HG02885 (cell line): ENCODE results near the gene GNGT2.
A peak's percentile ranks its signal among the peaks of the same experiment; 100 is the strongest.
"Not testable (repeated sequence)": the region's sequence is repeated elsewhere in the genome, so short reads cannot be mapped to it uniquely, and the experiment has no call there.

Experiments
- ATAC-seq: cut with Tn5 transposase; IDR thresholded peaks from one replicate; pipeline ENCODE4 v1.9.1; 2021; ENCODE audit warnings: mild to moderate bottlenecking; ENCODE audit not compliant: unreplicated experiment, poor library complexity

The GNGT2 gene

GRCh38 chr17:49213399-49213798 lies 3.0 kb upstream of the GNGT2 start:
- ATAC-seq = no peak

DNA sequence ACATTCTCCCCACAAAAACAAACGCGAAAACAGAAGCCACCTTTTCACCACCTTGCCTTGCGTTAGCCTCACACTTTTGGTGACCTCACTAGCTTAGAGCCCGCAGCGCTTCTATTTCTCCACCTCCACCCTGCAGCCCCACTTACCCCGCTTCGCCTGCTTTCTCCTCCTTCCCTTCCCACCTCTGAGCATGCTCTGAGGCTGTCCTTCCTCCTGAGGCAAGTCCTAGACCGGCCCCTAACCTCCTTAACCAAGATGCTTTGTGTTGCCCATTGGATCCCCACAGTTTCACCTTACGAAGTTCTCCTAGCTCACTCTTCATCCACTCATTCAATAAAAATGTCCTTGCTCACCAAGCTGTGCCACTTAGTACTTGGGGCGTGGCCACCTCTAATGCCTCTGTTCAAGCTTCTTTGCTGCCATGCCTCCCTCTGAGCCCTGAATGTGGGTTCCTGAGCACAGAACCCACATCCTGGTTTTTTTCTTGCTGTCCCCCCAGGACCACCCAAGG lies 1.3 kb downstream of the GNGT2 start:
- no peak for ATAC-seq

DNA sequence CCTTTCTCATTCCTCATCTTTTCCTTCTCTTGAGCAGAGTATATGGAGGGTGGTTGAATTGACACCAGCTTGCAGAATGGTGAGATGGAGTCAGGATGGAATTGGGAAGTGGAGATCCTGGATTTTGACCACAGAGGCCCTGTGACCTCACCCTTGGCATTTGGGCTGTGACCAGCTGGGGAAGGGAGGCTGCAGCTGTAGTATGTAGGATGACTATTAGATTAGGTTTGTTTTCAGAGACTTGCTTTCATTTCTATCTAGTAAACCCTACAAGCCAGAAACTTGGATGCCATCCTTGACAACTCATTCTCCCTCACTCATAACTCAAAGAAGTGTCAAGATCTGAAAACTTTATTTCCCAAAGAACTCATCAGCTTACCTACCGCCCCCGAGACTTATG lies 5.9 kb downstream of the GNGT2 start:
- no peak for ATAC-seq

- no peak for ATAC-seq
Measured at GRCh38 chr17:49203796-49204195, 6.6 kb downstream of the GNGT2 start.

DNA sequence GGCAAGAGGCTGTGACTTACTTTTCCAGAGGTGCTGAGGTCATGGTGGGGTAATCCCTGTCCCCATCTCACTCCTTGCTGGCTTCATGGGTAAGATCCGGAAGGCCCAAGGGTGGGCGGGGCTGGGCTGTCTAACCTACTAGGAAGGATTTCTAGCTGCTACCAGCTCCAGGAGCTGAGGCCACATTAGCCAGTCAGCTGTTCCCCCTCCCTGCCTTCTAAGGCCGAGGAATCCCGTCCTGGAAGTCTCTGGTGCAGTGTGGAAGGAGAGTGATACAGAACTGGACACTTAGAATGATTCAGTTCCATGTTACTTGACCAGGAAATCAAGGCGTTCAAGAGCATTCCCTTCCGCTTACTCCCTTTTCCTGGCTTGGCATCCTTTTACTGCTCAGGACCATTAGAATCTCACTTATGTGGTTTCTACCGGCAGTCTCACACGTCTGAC lies 8.9 kb downstream of the GNGT2 start:
- ATAC-seq = no peak

GRCh38 chr17:49200423-49201083 lies 9.8 kb downstream of the GNGT2 start:
- no peak for ATAC-seq

DNA sequence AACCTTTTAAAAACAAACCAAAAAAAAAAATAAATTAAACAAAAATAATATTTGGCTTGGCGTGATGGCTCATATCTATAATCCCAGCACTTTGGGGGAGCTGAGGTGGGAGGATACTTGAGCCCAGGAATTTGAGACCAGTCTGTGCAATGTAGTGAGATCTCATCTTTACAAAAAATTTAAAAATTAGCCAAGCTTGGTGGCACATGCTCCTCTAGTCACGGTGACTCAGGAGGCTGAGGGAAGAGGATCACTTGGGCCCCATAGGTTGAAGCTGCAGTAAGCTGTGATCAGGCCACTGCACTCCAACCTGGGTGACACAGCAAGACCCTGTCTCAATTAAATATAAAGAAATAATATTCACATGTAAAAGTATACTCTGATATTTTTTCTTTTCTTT lies 12.2 kb downstream of the GNGT2 start:
- ATAC-seq = no peak

DNA sequence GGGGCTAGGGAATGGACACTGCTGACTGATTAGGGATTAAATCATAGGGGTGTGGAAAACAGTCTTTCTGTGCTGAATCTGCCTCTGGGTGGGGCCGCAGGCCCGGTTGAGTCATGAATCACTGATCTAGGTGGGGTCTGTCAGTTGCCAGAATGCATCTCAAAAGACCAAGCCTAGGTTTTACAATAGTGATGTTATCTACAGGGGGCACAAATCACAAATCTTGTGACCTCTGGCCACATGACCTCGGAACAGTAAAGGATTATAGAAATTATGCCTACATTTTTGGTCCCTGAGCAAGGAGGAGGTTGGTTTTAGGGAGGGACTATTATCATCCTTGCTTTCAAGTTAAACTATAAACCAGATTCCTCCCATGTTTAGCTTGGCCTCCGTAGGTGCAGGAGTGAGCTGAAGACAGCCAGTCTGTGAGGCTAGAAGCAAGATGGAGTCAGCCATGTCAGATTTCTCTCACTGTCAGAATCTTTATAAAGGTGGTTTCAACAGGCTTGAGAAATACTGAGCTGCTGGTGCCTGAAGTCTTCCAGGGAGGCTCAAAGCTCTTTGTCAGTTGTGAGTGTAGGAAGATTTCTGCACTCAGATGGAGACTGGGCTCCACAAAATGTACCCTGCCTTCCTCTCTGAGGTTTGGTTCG lies 12.9 kb downstream of the GNGT2 start:
- ATAC-seq = no peak

DNA sequence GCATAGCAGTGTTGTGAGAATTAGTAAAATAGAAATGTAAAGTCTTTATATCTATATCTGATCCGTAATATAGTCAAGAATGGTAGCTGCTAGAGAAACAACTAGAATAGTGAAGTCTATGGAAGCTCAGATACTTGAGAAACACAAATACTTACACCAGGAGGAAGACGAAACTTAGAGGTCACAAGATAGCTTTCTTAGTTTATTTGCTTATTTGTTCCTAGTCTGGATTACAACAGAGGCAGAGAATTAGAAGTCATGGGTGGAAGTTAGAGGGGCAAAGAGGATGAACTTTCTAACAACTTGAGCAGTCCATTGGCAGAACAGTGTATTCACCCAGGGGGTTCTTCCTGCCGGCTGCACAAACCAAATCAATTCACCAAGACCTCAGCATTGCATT lies 13.9 kb downstream of the GNGT2 start:
- ATAC-seq = no peak

- ATAC-seq = no peak
Measured at GRCh38 chr17:49195751-49196150, 14.6 kb downstream of the GNGT2 start.

DNA sequence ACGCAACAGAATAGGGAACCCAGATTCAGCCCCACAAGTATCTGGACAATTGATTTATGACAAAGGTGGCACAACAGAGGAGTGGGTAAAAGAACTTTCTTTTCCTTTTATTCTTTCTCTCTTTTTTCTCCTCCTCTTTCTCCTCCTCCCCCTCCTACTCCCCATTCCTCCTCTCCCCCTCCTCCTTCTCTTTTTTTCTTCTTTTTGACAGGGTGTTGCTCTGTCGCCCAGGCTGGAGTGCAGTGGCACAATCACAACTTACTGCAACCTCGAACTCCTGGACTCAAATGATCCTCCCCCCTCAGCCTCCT lies 16.1 kb downstream of the GNGT2 start:
- no peak for ATAC-seq

- ATAC-seq = no peak
Measured at GRCh38 chr17:49193513-49194296, 16.7 kb downstream of the GNGT2 start.

- ATAC-seq = peak; percentile 51
Measured at GRCh38 chr17:49191917-49192741, 18.2 kb downstream of the GNGT2 start.

- ATAC-seq = peak; percentile 1
Measured at GRCh38 chr17:49191409-49191916, 18.9 kb downstream of the GNGT2 start.

- no peak for ATAC-seq
Measured at GRCh38 chr17:49190932-49191331, 19.4 kb downstream of the GNGT2 start.

DNA sequence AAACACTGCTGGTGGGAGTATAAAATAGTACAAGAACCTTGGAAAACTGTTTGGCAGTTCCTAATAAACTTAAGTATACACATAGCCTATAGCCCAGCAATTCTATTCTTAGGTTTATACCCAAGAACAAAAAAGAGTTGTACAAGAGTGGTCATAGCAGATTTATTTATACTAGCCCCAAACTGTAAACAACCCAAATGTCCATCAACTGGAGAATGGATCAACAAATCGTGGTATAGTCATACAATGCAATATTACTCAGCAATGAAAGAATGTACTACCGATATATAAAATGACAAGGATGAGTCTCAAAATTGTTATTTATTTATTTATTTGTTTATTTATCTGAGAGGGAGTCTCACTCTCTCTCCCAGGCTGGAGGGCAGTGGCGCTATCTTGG lies 23.1 kb downstream of the GNGT2 start:
- ATAC-seq = no peak

DNA sequence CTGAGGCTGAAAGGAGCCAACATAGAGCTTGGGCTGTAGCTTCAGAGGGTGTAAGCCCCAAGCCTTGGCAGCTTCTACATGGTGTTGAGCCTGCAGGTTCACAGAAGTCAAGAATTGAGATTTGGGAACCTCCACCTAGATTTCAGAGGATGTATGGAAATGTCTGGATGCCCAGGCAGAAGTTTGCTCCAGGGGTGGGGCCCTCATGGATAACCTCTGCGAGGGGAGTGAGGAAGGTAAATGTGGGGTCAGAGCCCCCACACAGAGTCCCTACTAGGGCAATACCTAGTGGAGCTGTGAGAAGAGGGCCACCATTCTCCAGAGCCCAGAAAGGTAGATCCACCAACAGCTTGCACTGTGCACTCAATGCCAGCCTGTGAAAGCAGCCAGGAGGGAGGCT lies 25.0 kb downstream of the GNGT2 start:
- ATAC-seq = not testable (repeated sequence)

GRCh38 chr17:49184522-49184921 lies 25.9 kb downstream of the GNGT2 start:
- not testable (repeated sequence) for ATAC-seq

- no peak for ATAC-seq
Measured at GRCh38 chr17:49183801-49184200, 26.6 kb downstream of the GNGT2 start.

- no peak for ATAC-seq
Measured at GRCh38 chr17:49183341-49183740, 27.0 kb downstream of the GNGT2 start.
